ENCODE measurements around the gene ANXA6. TPM values are rescaled to one million over a fixed set of nuclear protein-coding genes. Genes with fewer than 3 reads are reported as not detected.

ANXA6 gene
- total RNA-seq, 1 experiment from 2014 or later, result 16.4 TPM

DNA sequence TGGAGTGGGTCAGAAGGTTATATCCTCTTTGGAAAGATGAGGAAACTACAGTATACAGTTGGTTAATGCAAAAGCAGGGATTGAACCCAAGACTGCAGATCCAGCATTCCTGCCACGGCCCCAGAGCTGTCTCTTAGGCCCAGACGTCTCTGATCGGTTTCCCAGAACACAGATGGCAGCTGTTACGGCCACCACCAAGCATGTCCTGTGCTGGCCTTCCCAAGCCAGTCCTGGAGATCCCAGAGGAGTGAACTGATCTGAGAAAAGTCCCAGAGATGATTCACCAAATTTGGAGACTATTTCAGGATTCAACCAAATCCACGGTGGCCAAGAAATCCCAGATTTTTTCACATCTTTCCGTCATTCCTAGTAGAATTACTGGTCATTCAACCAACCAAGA lies 96.8 kb downstream of the ANXA6 start:
- H3K36me3 Mint-ChIP-seq (ENCODE audit: insufficient read depth, unreplicated experiment), result peaks cover 98% of the 10 kb centered on the region
- CTCF ChIA-PET, result interaction anchor here (0.5 to 1.3 kb wide), 2 partner anchors 20 kb away, joined by 3 read pairs; partner anchors contain the start of gene TNIP1

DNA sequence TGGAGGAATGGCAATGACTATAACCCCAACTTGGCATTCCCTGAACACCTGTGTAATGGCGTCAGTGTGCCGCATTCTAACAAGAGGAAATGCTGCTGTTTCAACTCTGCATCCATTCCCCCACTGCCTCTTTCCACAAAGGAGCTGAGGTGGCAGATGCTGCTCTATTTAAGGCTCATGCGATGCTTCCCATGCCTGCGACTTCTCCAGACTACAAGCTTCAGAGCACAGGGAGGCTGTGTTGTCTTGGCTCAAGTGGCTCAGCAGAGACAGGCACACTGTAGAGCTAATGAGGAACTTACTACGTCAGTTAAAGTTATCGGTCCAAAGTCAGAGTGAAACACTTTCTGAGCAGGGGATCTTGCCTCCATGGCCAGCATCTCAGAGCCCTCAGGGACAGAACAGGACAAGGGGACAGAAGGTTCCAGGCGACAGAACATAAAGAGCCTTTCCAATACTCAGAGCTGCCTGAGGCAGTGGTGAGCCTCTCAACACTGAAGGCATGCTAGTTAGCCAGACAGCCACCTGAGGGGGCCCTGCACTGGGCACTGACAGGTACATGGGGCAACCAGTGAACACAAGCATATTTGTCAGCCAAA lies 98.6 kb downstream of the ANXA6 start:
- H3K9me3 Mint-ChIP-seq (ENCODE audit: low read depth, unreplicated experiment), result no peaks in the 10 kb centered on the region
- TF ChIP-seq, protein P1, sequence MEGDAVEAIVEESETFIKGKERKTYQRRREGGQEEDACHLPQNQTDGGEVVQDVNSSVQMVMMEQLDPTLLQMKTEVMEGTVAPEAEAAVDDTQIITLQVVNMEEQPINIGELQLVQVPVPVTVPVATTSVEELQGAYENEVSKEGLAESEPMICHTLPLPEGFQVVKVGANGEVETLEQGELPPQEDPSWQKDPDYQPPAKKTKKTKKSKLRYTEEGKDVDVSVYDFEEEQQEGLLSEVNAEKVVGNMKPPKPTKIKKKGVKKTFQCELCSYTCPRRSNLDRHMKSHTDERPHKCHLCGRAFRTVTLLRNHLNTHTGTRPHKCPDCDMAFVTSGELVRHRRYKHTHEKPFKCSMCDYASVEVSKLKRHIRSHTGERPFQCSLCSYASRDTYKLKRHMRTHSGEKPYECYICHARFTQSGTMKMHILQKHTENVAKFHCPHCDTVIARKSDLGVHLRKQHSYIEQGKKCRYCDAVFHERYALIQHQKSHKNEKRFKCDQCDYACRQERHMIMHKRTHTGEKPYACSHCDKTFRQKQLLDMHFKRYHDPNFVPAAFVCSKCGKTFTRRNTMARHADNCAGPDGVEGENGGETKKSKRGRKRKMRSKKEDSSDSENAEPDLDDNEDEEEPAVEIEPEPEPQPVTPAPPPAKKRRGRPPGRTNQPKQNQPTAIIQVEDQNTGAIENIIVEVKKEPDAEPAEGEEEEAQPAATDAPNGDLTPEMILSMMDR (IDR thresholded peaks at IDR 0.05; ENCODE audit: unreplicated experiment), result no peak
- peaks cover 98% of the 10 kb centered on the region for H3K36me3 Mint-ChIP-seq (ENCODE audit: insufficient read depth, unreplicated experiment)
- intact Hi-C loops (cut with micrococcal nuclease; ENCODE audit: unreplicated experiment), result no loop called here
- no TSS peak for BruUV-seq (replicated peaks)
- DNase-seq, result no peak
- H3K4me1 Mint-ChIP-seq (ENCODE audit: low read depth, unreplicated experiment), result peaks cover 75% of the 10 kb centered on the region
- CTCF ChIA-PET, result interaction anchor here (1.0 to 2.4 kb wide), 3 partner anchors 21 to 57 kb away, joined by 4 to 10 read pairs (median 5); no protein-coding TSS in a partner anchor
- H3K4me3 Mint-ChIP-seq (ENCODE audit: low read depth, unreplicated experiment), result peak overlapping the region; percentile 31
- H3K27ac Mint-ChIP-seq (ENCODE audit: unreplicated experiment), result peak overlapping the region; percentile 90
- no peaks in the 10 kb centered on the region for H3K27me3 Mint-ChIP-seq (ENCODE audit: unreplicated experiment)

More for the DNA sequence above, 96.8 kb downstream of the ANXA6 start:
- Mint-ChIP-seq H3K27ac (ENCODE audit: unreplicated experiment) (peak overlapping the region; percentile 61), H3K9me3 (ENCODE audit: low read depth, unreplicated experiment) (no peaks in the 10 kb centered on the region), H3K4me1 (ENCODE audit: low read depth, unreplicated experiment) (peaks cover 75% of the 10 kb centered on the region), H3K27me3 (ENCODE audit: unreplicated experiment) (no peaks in the 10 kb centered on the region), H3K4me3 (ENCODE audit: low read depth, unreplicated experiment) (no peak overlapping the region)
- BruUV-seq (replicated peaks), result no TSS peak
- intact Hi-C loops (cut with micrococcal nuclease; ENCODE audit: unreplicated experiment), result loop anchor here (2.0 kb wide), 1 partner anchor 14 kb away; no protein-coding TSS in a partner anchor
- no peak for DNase-seq
- TF ChIP-seq, protein P1 (IDR thresholded peaks at IDR 0.05; ENCODE audit: unreplicated experiment), result no peak

DNA sequence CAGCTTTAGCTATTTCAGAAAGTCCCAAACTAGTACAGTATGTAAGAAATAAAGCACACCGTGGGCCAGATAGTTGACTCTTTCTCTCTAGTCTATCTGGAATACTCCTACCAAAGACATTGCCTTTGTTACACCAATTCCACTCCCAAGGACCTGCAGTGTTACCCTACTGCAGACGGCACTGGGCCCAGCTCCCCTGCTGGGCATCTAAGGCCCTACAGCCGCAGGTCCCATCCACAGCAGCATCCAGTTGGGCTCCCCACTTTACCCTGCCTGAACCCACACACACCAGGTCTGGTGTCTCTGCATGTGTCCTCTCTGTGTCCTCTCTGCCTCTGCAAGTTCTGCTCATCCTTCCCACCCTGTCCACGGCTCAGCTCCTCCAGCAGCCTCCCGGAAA lies 99.3 kb downstream of the ANXA6 start:
- TF ChIP-seq, protein P1 (IDR thresholded peaks at IDR 0.05; ENCODE audit: unreplicated experiment), result peak; percentile 18
- Mint-ChIP-seq H3K4me3 (ENCODE audit: low read depth, unreplicated experiment) (no peak overlapping the region), H3K36me3 (ENCODE audit: insufficient read depth, unreplicated experiment) (peaks cover 98% of the 10 kb centered on the region), H3K27ac (ENCODE audit: unreplicated experiment) (no peak overlapping the region), H3K27me3 (ENCODE audit: unreplicated experiment) (no peaks in the 10 kb centered on the region), H3K9me3 (ENCODE audit: low read depth, unreplicated experiment) (no peaks in the 10 kb centered on the region), H3K4me1 (ENCODE audit: low read depth, unreplicated experiment) (peaks cover 75% of the 10 kb centered on the region)
- no TSS peak for BruUV-seq (replicated peaks)
- CTCF ChIA-PET, result interaction anchor here (1.0 to 2.4 kb wide), 3 partner anchors 22 to 58 kb away, joined by 4 to 10 read pairs (median 5); no protein-coding TSS in a partner anchor
- intact Hi-C loops (cut with micrococcal nuclease; ENCODE audit: unreplicated experiment), result no loop called here
- no peak for DNase-seq

DNA sequence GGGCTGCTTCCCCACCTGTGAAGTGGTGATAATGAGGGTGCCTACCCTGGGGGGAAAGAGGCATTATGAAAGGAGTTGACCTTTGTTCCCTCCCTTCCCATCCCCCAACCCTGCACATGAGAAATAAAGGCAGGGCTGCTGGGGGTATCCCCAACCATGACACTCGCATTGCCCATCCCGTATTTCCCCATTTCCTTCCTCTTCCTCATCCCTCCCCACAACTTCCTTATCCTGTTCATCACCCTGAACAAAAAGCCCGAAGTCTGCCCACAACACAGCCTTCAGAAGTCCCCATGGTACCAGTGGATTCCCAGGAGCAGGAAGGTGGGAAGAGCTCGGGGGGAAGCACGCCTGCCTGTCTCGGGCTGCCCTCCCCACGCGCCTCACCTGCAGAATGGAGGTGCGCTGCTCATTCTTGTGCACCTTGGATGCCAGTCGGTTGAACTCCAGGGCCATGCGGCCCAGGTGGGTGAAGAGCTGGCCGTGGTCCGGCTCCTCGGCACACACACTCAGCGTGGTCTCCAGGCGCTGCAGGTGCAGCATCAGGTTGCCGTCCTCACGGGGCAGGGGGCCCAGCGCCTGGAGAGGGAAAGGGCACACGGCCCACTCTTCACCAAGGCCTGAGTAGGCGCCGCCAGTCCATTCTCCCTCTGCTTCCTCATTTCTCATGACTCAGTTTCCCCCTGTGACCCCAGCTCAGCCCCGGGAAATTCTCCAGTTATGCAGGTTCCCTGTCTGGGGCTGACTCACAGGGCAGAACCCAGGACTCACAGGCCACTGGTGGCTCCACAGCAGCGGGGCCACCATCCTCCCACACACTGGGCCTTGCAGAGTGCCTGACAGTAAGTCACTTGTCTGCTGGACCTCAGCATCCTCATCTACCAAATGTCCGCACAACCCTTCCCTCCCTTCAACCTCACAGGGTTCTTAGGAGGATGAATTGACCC lies 100.9 kb downstream of the ANXA6 start:
- H3K9me3 Mint-ChIP-seq (ENCODE audit: low read depth, unreplicated experiment), result no peaks in the 10 kb centered on the region
- no TSS peak for BruUV-seq (replicated peaks)
- no peak overlapping the region for H3K4me3 Mint-ChIP-seq (ENCODE audit: low read depth, unreplicated experiment)
- peaks cover 80% of the 10 kb centered on the region for H3K4me1 Mint-ChIP-seq (ENCODE audit: low read depth, unreplicated experiment)
- TF ChIP-seq, protein P1 (IDR thresholded peaks at IDR 0.05; ENCODE audit: unreplicated experiment), result no peak
- H3K27ac Mint-ChIP-seq (ENCODE audit: unreplicated experiment), result peak overlapping the region; percentile 76
- intact Hi-C loops (cut with micrococcal nuclease; ENCODE audit: unreplicated experiment), result no loop called here
- CTCF ChIA-PET, result interaction anchor here (0.5 kb wide), 1 partner anchor 56 kb away, joined by 5 read pairs; no protein-coding TSS in a partner anchor
- H3K36me3 Mint-ChIP-seq (ENCODE audit: insufficient read depth, unreplicated experiment), result peaks cover 98% of the 10 kb centered on the region
- H3K27me3 Mint-ChIP-seq (ENCODE audit: unreplicated experiment), result no peaks in the 10 kb centered on the region
- no peak for DNase-seq

Data from Calu3 (cell line).